Mesenchymal stem cell (in vitro differentiated cells and primary cell): ENCODE data around the gene HOXA13.
A peak's percentile ranks its signal among the peaks of the same experiment; 100 is the strongest.

Experiments used
- DNase-seq: peaks from one replicate; pipeline ENCODE4 v3.0.0-alpha.2; 2013
- H2AFZ ChIP-seq: one replicate; pipeline ENCODE4 v1.6.1; 2013; ENCODE audit warnings: low read depth, mild to moderate bottlenecking, control low read depth, inconsistent platforms, low read length, moderate library complexity
- H2AK5ac ChIP-seq: 2 replicates; pipeline ENCODE4 v1.6.1; 2013; ENCODE audit warnings: low read length, moderate library complexity, mild to moderate bottlenecking, inconsistent platforms; ENCODE audit not compliant: severe bottlenecking
- H2BK120ac ChIP-seq: one replicate; pipeline ENCODE4 v1.6.1; 2013; ENCODE audit warnings: low read depth, mild to moderate bottlenecking, inconsistent platforms, low read length, moderate library complexity
- H2BK12ac ChIP-seq, 2 experiments: one replicate each; pipeline ENCODE4 v1.6.1; 2013; ENCODE audit warnings: inconsistent platforms in 2 of 2, low read length in 2 of 2, mild to moderate bottlenecking in 2 of 2, moderate library complexity in 2 of 2, control low read depth in 1 of 2
- H2BK15ac ChIP-seq: one replicate; pipeline ENCODE4 v1.6.1; 2013; ENCODE audit warnings: mild to moderate bottlenecking, low read depth, inconsistent platforms; ENCODE audit not compliant: poor library complexity, severe bottlenecking
- H2BK5ac ChIP-seq: 2 replicates; pipeline ENCODE4 v1.6.1; 2013; ENCODE audit warnings: low read depth, mild to moderate bottlenecking, low read length, control low read depth, inconsistent platforms; ENCODE audit not compliant: poor library complexity, severe bottlenecking
- H3K14ac ChIP-seq, 2 experiments: one replicate each; pipeline ENCODE4 v1.6.1; 2013; ENCODE audit warnings: inconsistent platforms in 2 of 2, low read length in 2 of 2, control low read depth in 1 of 2, mild to moderate bottlenecking in 1 of 2, moderate library complexity in 1 of 2
- H3K18ac ChIP-seq, 2 experiments: one replicate each; pipeline ENCODE4 v1.6.1; 2013; ENCODE audit warnings: inconsistent platforms in 2 of 2, low read length in 2 of 2, control low read depth in 1 of 2, low read depth in 1 of 2, mild to moderate bottlenecking in 1 of 2
- H3K23ac ChIP-seq, 2 experiments: one replicate each; pipeline ENCODE4 v1.6.1; 2013; ENCODE audit warnings: inconsistent platforms in 2 of 2, low read length in 2 of 2, mild to moderate bottlenecking in 2 of 2, moderate library complexity in 2 of 2, control low read depth in 1 of 2
- H3K27ac ChIP-seq: 2 replicates; pipeline ENCODE4 v1.5.1; 2013; ENCODE audit warnings: mild to moderate bottlenecking, moderate library complexity, low read length, control low read depth, inconsistent platforms; ENCODE audit not compliant: poor library complexity, severe bottlenecking
- H3K27me3 ChIP-seq, 2 experiments: 2 replicates each; pipeline versions ENCODE4 v1.6.1 to v1.7.0; 2013; ENCODE audit warnings: low read length in 2 of 2, mild to moderate bottlenecking in 2 of 2, moderate library complexity in 2 of 2, control low read depth in 1 of 2, inconsistent platforms in 1 of 2; ENCODE audit not compliant: control insufficient read depth in 1 of 2, insufficient read depth in 1 of 2
- H3K36me3 ChIP-seq, 2 experiments: 2 replicates each; pipeline versions ENCODE4 v1.6.1 to v1.7.0; 2013; ENCODE audit warnings: low read length in 2 of 2, control low read depth in 1 of 2, inconsistent platforms in 1 of 2, low read depth in 1 of 2, mild to moderate bottlenecking in 1 of 2; ENCODE audit not compliant: insufficient read depth in 2 of 2, control insufficient read depth in 1 of 2
- H3K4ac ChIP-seq, 2 experiments: one replicate each; pipeline ENCODE4 v1.6.1; 2013; ENCODE audit warnings: inconsistent platforms in 2 of 2, low read length in 2 of 2, mild to moderate bottlenecking in 2 of 2, moderate library complexity in 2 of 2, control low read depth in 1 of 2, low read depth in 1 of 2
- H3K4me1 ChIP-seq: 2 replicates; pipeline ENCODE4 v1.6.1; 2013; ENCODE audit warnings: low read depth, low read length, control low read depth; ENCODE audit not compliant: control insufficient read depth, insufficient read depth
- H3K4me2 ChIP-seq: 2 replicates; pipeline ENCODE4 v1.6.1; 2013; ENCODE audit warnings: low read length, mild to moderate bottlenecking, inconsistent platforms; ENCODE audit not compliant: poor library complexity, severe bottlenecking
- H3K4me3 ChIP-seq, 2 experiments: 2 replicates each; pipeline versions ENCODE4 v1.5.1 to v1.7.0; 2013; ENCODE audit warnings: low read length in 2 of 2, mild to moderate bottlenecking in 2 of 2, control low read depth in 1 of 2, low read depth in 1 of 2; ENCODE audit not compliant: insufficient read depth in 1 of 2
- H3K79me1 ChIP-seq: replicated peaks from 2 replicates; pipeline ENCODE4 v1.6.1; 2013; ENCODE audit warnings: mild to moderate bottlenecking, control low read depth, low read length, inconsistent platforms; ENCODE audit not compliant: poor library complexity, severe bottlenecking
- H3K9ac ChIP-seq: 2 replicates; pipeline ENCODE4 v1.7.0; 2013; ENCODE audit warnings: mild to moderate bottlenecking, low read length, moderate library complexity
- H3K9me3 ChIP-seq: 2 replicates; pipeline ENCODE4 v1.7.0; 2013; ENCODE audit warnings: mild to moderate bottlenecking, low read length; ENCODE audit not compliant: control insufficient read depth
- H4K8ac ChIP-seq: one replicate; pipeline ENCODE4 v1.6.1; 2013; ENCODE audit warnings: inconsistent platforms, mild to moderate bottlenecking, low read length, moderate library complexity
- H4K91ac ChIP-seq: one replicate; pipeline ENCODE4 v1.6.1; 2013; ENCODE audit warnings: mild to moderate bottlenecking, low read length, inconsistent platforms
- WGBS: methylation state at CpG from one replicate; pipeline ENCODE4 v1.1.7; 2013; ENCODE audit warnings: mixed read lengths; 5-methylcytosine and 5-hydroxymethylcytosine counted together

HOXA13 gene

GRCh38 chr7:27175626-27176523, 24.0 kb downstream of the HOXA13 start:
- H3K4me2 ChIP-seq: peak overlapping the region; percentile 60
- H2AFZ ChIP-seq: no peak overlapping the region
- WGBS: 51% methylated on average over 40 of the region's 40 CpGs
- no peak overlapping the region for H2BK120ac ChIP-seq
- H2BK15ac ChIP-seq: no peak overlapping the region
- H3K18ac ChIP-seq: peak overlapping the region in 1 of 2 experiments; percentile 18
- H3K36me3 ChIP-seq: peaks cover 4 to 55% of the 10 kb centered on the region in 2 experiments
- H4K8ac ChIP-seq: no peak overlapping the region
- peaks cover 7% of the 10 kb centered on the region for H3K4me1 ChIP-seq
- peak overlapping the region; percentile 71 for H3K27ac ChIP-seq
- H3K14ac ChIP-seq: no peak overlapping the region
- H2BK5ac ChIP-seq: peak overlapping the region; percentile 20
- H3K4me3 ChIP-seq: peak overlapping the region; percentile 61 to 92
- no peak overlapping the region for H4K91ac ChIP-seq
- no peak overlapping the region for H2AK5ac ChIP-seq
- H3K4ac ChIP-seq: no peak overlapping the region
- peaks cover 0 to 8% of the 10 kb centered on the region in 2 experiments for H3K27me3 ChIP-seq
- DNase-seq: no peak
- no peaks in the 10 kb centered on the region for H3K9me3 ChIP-seq
- no peak overlapping the region for H2BK12ac ChIP-seq
- H3K79me1 ChIP-seq: no peaks in the 10 kb centered on the region
- no peak overlapping the region for H3K23ac ChIP-seq
- peak overlapping the region; percentile 90 for H3K9ac ChIP-seq

- no peaks in the 10 kb centered on the region for H3K79me1 ChIP-seq
- peak overlapping the region; percentile 90 for H3K9ac ChIP-seq
- H4K91ac ChIP-seq: no peak overlapping the region
- no peaks in the 10 kb centered on the region for H3K4me1 ChIP-seq
- H3K18ac ChIP-seq: peak overlapping the region in 1 of 2 experiments; percentile 18
- DNase-seq: no peak
- no peak overlapping the region for H2BK12ac ChIP-seq
- H3K23ac ChIP-seq: no peak overlapping the region
- peaks cover 0 to 8% of the 10 kb centered on the region in 2 experiments for H3K27me3 ChIP-seq
- no peaks in the 10 kb centered on the region for H3K9me3 ChIP-seq
- H2AK5ac ChIP-seq: no peak overlapping the region
- no peak overlapping the region for H2AFZ ChIP-seq
- peak overlapping the region; percentile 61 to 92 for H3K4me3 ChIP-seq
- no peak overlapping the region for H2BK15ac ChIP-seq
- no peak overlapping the region for H3K4ac ChIP-seq
- H4K8ac ChIP-seq: no peak overlapping the region
- H2BK5ac ChIP-seq: no peak overlapping the region
- WGBS: 61% methylated on average over 12 of the region's 12 CpGs
- peak overlapping the region; percentile 71 for H3K27ac ChIP-seq
- no peak overlapping the region for H3K14ac ChIP-seq
- peak overlapping the region; percentile 60 for H3K4me2 ChIP-seq
- peaks cover 4 to 56% of the 10 kb centered on the region in 2 experiments for H3K36me3 ChIP-seq
- H2BK120ac ChIP-seq: no peak overlapping the region
Measured at GRCh38 chr7:27174874-27175625, 24.8 kb downstream of the HOXA13 start.

GRCh38 chr7:27173956-27174873, 25.7 kb downstream of the HOXA13 start, which contains the start of gene HOXA10:
Gene HOXA10, minus strand, starts transcription at chr7:27174320. Its CDS starts 14 bp downstream, at chr7:27174306.
- Histone ChIP-seq H2BK120ac (peak within 1 kb of the TSS; percentile 96), H3K27me3 (peaks cover 0 to 8% of the 10 kb centered on the region in 2 experiments), H3K27ac (peak within 1 kb of the TSS; percentile 85), H3K14ac (peak within 1 kb of the TSS; percentile 15 to 80), H3K4ac (peak within 1 kb of the TSS; percentile 54 to 82), H3K9me3 (no peaks in the 10 kb centered on the region), H2AK5ac (no peak within 1 kb of the TSS), H3K36me3 (peaks cover 4 to 63% of the 10 kb centered on the region in 2 experiments), H4K91ac (peak within 1 kb of the TSS; percentile 89), H3K23ac (peak within 1 kb of the TSS; percentile 74 to 95), H2BK12ac (peak within 1 kb of the TSS; percentile 42 to 83), H2AFZ (no peak within 1 kb of the TSS), H3K79me1 (no peaks in the 10 kb centered on the region), H3K18ac (peak within 1 kb of the TSS; percentile 90 to 91), H3K4me1 (no peaks in the 10 kb centered on the region), H3K4me2 (peak within 1 kb of the TSS; percentile 60), H3K9ac (peak within 1 kb of the TSS; percentile 90), H2BK15ac (peak within 1 kb of the TSS; percentile 91), H4K8ac (peak within 1 kb of the TSS; percentile 95), H2BK5ac (peak within 1 kb of the TSS; percentile 88), H3K4me3 (peak within 1 kb of the TSS; percentile 61 to 92)
- 17% methylated on average over 82 of the region's 82 CpGs for WGBS
- no peak for DNase-seq
